ENCODE data around the gene BRICD5. TPM values are rescaled to one million over a fixed set of nuclear protein-coding genes. Genes with fewer than 3 reads are reported as not detected.
A peak's percentile ranks its signal among the peaks of the same experiment; 100 is the strongest.

BRICD5 gene
- total RNA-seq, 3 donors from 2014 or later (not counting 1 experiment from before 2014, with no cell fraction given): 3.2 to 5.2 (median 3.6) TPM

GRCh38 chr16:2229632-2230250 is 19.1 kb upstream of the BRICD5 start:
- no peak overlapping the region for H3K4me3 ChIP-seq (ENCODE audit: low read length)
- DNase-seq: no peak
- H3K4me3 Mint-ChIP-seq: no peak overlapping the region
- no peaks in the 10 kb centered on the region for H3K27me3 ChIP-seq (ENCODE audit: control insufficient read depth, insufficient read depth, low read length)
- no peak for ATAC-seq
- no peaks in the 10 kb centered on the region for H3K27me3 Mint-ChIP-seq (ENCODE audit: low read depth in 2 of 2)
- H3K4me1 Mint-ChIP-seq: peaks cover 0 to 9% of the 10 kb centered on the region in 2 donors
- no peaks in the 10 kb centered on the region for H3K9me3 ChIP-seq (ENCODE audit: control insufficient read depth, insufficient read depth, low read length)
- WGBS (ENCODE audit: insufficient coverage): 96% methylated on average over 21 of the region's 23 CpGs
- intact Hi-C loops (cut with micrococcal nuclease): no loop called here
- no peaks in the 10 kb centered on the region for H3K36me3 Mint-ChIP-seq
- TF ChIP-seq CTCF (IDR thresholded peaks at IDR 0.05): no peak
- peak overlapping the region in 1 of 2 donors; percentile 44 for H3K27ac Mint-ChIP-seq
- no peaks in the 10 kb centered on the region for H3K9me3 Mint-ChIP-seq
- H3K36me3 ChIP-seq (ENCODE audit: control insufficient read depth, insufficient read depth, low read length): peaks cover 61% of the 10 kb centered on the region
- no peak overlapping the region for H3K27ac ChIP-seq (ENCODE audit: low read length)
- peaks cover 6% of the 10 kb centered on the region for H3K4me1 ChIP-seq (ENCODE audit: control insufficient read depth, insufficient read depth, low read length)

- ATAC-seq (no peak), DNase-seq (no peak)
- peaks cover 56% of the 10 kb centered on the region for H3K36me3 ChIP-seq (ENCODE audit: control insufficient read depth, insufficient read depth, low read length)
- H3K27ac ChIP-seq (ENCODE audit: low read length): no peak overlapping the region
- no peak overlapping the region for H3K4me3 ChIP-seq (ENCODE audit: low read length)
- H3K4me1 ChIP-seq (ENCODE audit: control insufficient read depth, insufficient read depth, low read length): peaks cover 12% of the 10 kb centered on the region
- Mint-ChIP-seq H3K27me3 (ENCODE audit: low read depth in 2 of 2) (no peaks in the 10 kb centered on the region), H3K4me1 (peaks cover 0 to 15% of the 10 kb centered on the region in 2 donors), H3K36me3 (no peaks in the 10 kb centered on the region), H3K4me3 (no peak overlapping the region), H3K9me3 (no peaks in the 10 kb centered on the region), H3K27ac (no peak overlapping the region)
- H3K9me3 ChIP-seq (ENCODE audit: control insufficient read depth, insufficient read depth, low read length): no peaks in the 10 kb centered on the region
- 95% methylated on average over 12 of the region's 12 CpGs for WGBS (ENCODE audit: insufficient coverage)
- TF ChIP-seq CTCF (IDR thresholded peaks at IDR 0.05): no peak
- intact Hi-C loops (cut with micrococcal nuclease): no loop called here
- no peaks in the 10 kb centered on the region for H3K27me3 ChIP-seq (ENCODE audit: control insufficient read depth, insufficient read depth, low read length)
Measured at GRCh38 chr16:2229091-2229490, 18.4 kb upstream of the BRICD5 start.

- Mint-ChIP-seq H3K9me3 (no peaks in the 10 kb centered on the region), H3K4me1 (peaks cover 0 to 20% of the 10 kb centered on the region in 2 donors), H3K4me3 (no peak overlapping the region), H3K27me3 (ENCODE audit: low read depth in 2 of 2) (no peaks in the 10 kb centered on the region), H3K27ac (no peak overlapping the region), H3K36me3 (no peaks in the 10 kb centered on the region)
- intact Hi-C loops (cut with micrococcal nuclease): no loop called here
- ATAC-seq: no peak
- Histone ChIP-seq H3K4me1 (ENCODE audit: control insufficient read depth, insufficient read depth, low read length) (peaks cover 16% of the 10 kb centered on the region), H3K27ac (ENCODE audit: low read length) (no peak overlapping the region), H3K27me3 (ENCODE audit: control insufficient read depth, insufficient read depth, low read length) (no peaks in the 10 kb centered on the region), H3K36me3 (ENCODE audit: control insufficient read depth, insufficient read depth, low read length) (peaks cover 49% of the 10 kb centered on the region), H3K4me3 (ENCODE audit: low read length) (no peak overlapping the region), H3K9me3 (ENCODE audit: control insufficient read depth, insufficient read depth, low read length) (no peaks in the 10 kb centered on the region)
- 96% methylated on average over 25 of the region's 25 CpGs for WGBS (ENCODE audit: insufficient coverage)
- TF ChIP-seq CTCF (IDR thresholded peaks at IDR 0.05): no peak
- no peak for DNase-seq
Measured at GRCh38 chr16:2228161-2228824, 17.6 kb upstream of the BRICD5 start.
